IPS DF 6.9 (cell line): ENCODE results near the gene SLC51B.
A peak's percentile ranks its signal among the peaks of the same experiment; 100 is the strongest.

ENCODE experiments used
- DNase-seq: peaks from one replicate; pipeline ENCODE4 v3.0.0-alpha.2; 2013; ENCODE audit warnings: low read depth, low spot score
- H3K27ac ChIP-seq: one replicate; pipeline ENCODE4 v1.5.1; 2013; ENCODE audit warnings: low read length, control low read depth
- H3K27me3 ChIP-seq: 2 replicates; pipeline ENCODE4 v1.6.1; 2013; ENCODE audit warnings: mild to moderate bottlenecking, low read length; ENCODE audit not compliant: control insufficient read depth, insufficient read depth
- H3K36me3 ChIP-seq: 2 replicates; pipeline ENCODE4 v1.6.1; 2013; ENCODE audit warnings: low read length; ENCODE audit not compliant: control insufficient read depth, insufficient read depth
- H3K4me1 ChIP-seq: 2 replicates; pipeline ENCODE4 v1.6.1; 2013; ENCODE audit warnings: low read length; ENCODE audit not compliant: control insufficient read depth, insufficient read depth
- H3K4me3 ChIP-seq: 2 replicates; pipeline ENCODE4 v1.5.1; 2013; ENCODE audit warnings: mild to moderate bottlenecking, low read length
- H3K9me3 ChIP-seq: 2 replicates; pipeline ENCODE4 v1.6.1; 2013; ENCODE audit warnings: low read length, inconsistent platforms; ENCODE audit not compliant: control insufficient read depth, insufficient read depth
- WGBS: extraction: QIAGEN DNeasy Blood & Tissue Kit; methylation state at CpG from one replicate; pipeline ENCODE4 v1.1.7; 2013; ENCODE audit warnings: mixed read lengths, missing lambda C conversion rate; ENCODE audit not compliant: insufficient read length, insufficient coverage; 5-methylcytosine and 5-hydroxymethylcytosine counted together

SLC51B gene

GRCh38 chr15:65028338-65028737, 16.8 kb upstream of the SLC51B start:
- Histone ChIP-seq H3K9me3 (no peaks in the 10 kb centered on the region), H3K4me1 (no peaks in the 10 kb centered on the region), H3K36me3 (no peaks in the 10 kb centered on the region), H3K27me3 (no peaks in the 10 kb centered on the region), H3K27ac (no peak overlapping the region), H3K4me3 (no peak overlapping the region; the same call in 1 of the 2 replicates)
- WGBS = no CpG with 5 or more reads among the region's 10 CpGs
- no peak for DNase-seq

- Histone ChIP-seq H3K4me3 (peak within 1 kb of the TSS; percentile 98), H3K4me1 (no peaks in the 10 kb centered on the region), H3K9me3 (no peaks in the 10 kb centered on the region), H3K36me3 (no peaks in the 10 kb centered on the region), H3K27ac (no peak within 1 kb of the TSS), H3K27me3 (no peaks in the 10 kb centered on the region)
- DNase-seq = peak; percentile 50
- WGBS = no CpG with 5 or more reads among the region's 73 CpGs
Measured at GRCh38 chr15:65028921-65029735, 16.1 kb upstream of the SLC51B start, which contains the start of gene MTFMT. TSS of gene MTFMT (minus strand) at chr15:65029639. CDS start at chr15:65029613, 26 bp downstream.

GRCh38 chr15:65029736-65030208, 15.4 kb upstream of the SLC51B start:
- no peaks in the 10 kb centered on the region for H3K36me3 ChIP-seq
- H3K27me3 ChIP-seq = no peaks in the 10 kb centered on the region
- no peak overlapping the region; the same call in 1 of the 2 replicates for H3K4me3 ChIP-seq
- no peaks in the 10 kb centered on the region for H3K9me3 ChIP-seq
- no peaks in the 10 kb centered on the region for H3K4me1 ChIP-seq
- no peak for DNase-seq
- WGBS = no CpG with 5 or more reads among the region's 12 CpGs
- H3K27ac ChIP-seq = no peak overlapping the region

GRCh38 chr15:65032801-65033537, 12.2 kb upstream of the SLC51B start:
- no CpG with 5 or more reads among the region's 13 CpGs for WGBS
- Histone ChIP-seq H3K9me3 (no peaks in the 10 kb centered on the region), H3K27me3 (no peaks in the 10 kb centered on the region), H3K36me3 (no peaks in the 10 kb centered on the region), H3K4me1 (no peaks in the 10 kb centered on the region), H3K27ac (no peak overlapping the region), H3K4me3 (no peak overlapping the region)
- DNase-seq = peak; percentile 76

- Histone ChIP-seq H3K27ac (no peak overlapping the region), H3K9me3 (no peaks in the 10 kb centered on the region), H3K27me3 (no peaks in the 10 kb centered on the region), H3K4me1 (no peaks in the 10 kb centered on the region), H3K36me3 (no peaks in the 10 kb centered on the region), H3K4me3 (no peak overlapping the region)
- DNase-seq = no peak
- WGBS = no CpG with 5 or more reads among the region's 4 CpGs
Measured at GRCh38 chr15:65033659-65034269, 11.4 kb upstream of the SLC51B start.

GRCh38 chr15:65034719-65035118, 10.5 kb upstream of the SLC51B start:
- Histone ChIP-seq H3K27me3 (no peaks in the 10 kb centered on the region), H3K36me3 (no peaks in the 10 kb centered on the region), H3K9me3 (no peaks in the 10 kb centered on the region), H3K27ac (no peak overlapping the region), H3K4me3 (no peak overlapping the region), H3K4me1 (no peaks in the 10 kb centered on the region)
- DNase-seq = no peak
- no CpG with 5 or more reads among the region's 11 CpGs for WGBS

GRCh38 chr15:65037309-65037708, 7.9 kb upstream of the SLC51B start:
- H3K36me3 ChIP-seq = no peaks in the 10 kb centered on the region
- H3K4me1 ChIP-seq = no peaks in the 10 kb centered on the region
- no peaks in the 10 kb centered on the region for H3K27me3 ChIP-seq
- no peak overlapping the region for H3K27ac ChIP-seq
- H3K9me3 ChIP-seq = no peaks in the 10 kb centered on the region
- H3K4me3 ChIP-seq = no peak overlapping the region
- no CpG with 5 or more reads among the region's 1 CpG for WGBS
- no peak for DNase-seq

- Histone ChIP-seq H3K36me3 (no peaks in the 10 kb centered on the region), H3K27me3 (no peaks in the 10 kb centered on the region), H3K4me3 (no peak overlapping the region), H3K27ac (no peak overlapping the region), H3K9me3 (no peaks in the 10 kb centered on the region), H3K4me1 (no peaks in the 10 kb centered on the region)
- WGBS = no CpG with 5 or more reads among the region's 3 CpGs
- DNase-seq = no peak
Measured at GRCh38 chr15:65038428-65038827, 6.8 kb upstream of the SLC51B start.

GRCh38 chr15:65038836-65039235, 6.4 kb upstream of the SLC51B start:
- Histone ChIP-seq H3K9me3 (no peaks in the 10 kb centered on the region), H3K4me1 (no peaks in the 10 kb centered on the region), H3K4me3 (no peak overlapping the region), H3K36me3 (no peaks in the 10 kb centered on the region), H3K27ac (no peak overlapping the region), H3K27me3 (no peaks in the 10 kb centered on the region)
- no CpG with 5 or more reads among the region's 5 CpGs for WGBS
- DNase-seq = no peak

- DNase-seq = no peak
- Histone ChIP-seq H3K9me3 (no peaks in the 10 kb centered on the region), H3K27ac (no peak overlapping the region), H3K36me3 (no peaks in the 10 kb centered on the region), H3K4me1 (no peaks in the 10 kb centered on the region), H3K4me3 (no peak overlapping the region), H3K27me3 (no peaks in the 10 kb centered on the region)
- no CpG with 5 or more reads among the region's 6 CpGs for WGBS
Measured at GRCh38 chr15:65040461-65040860, 4.7 kb upstream of the SLC51B start.
